Measurements from ENCODE around the gene PDZD2.
"Not testable (repeated sequence)": the region's sequence is repeated elsewhere in the genome, so short reads cannot be mapped to it uniquely, and the experiment has no call there.

The PDZD2 gene

DNA sequence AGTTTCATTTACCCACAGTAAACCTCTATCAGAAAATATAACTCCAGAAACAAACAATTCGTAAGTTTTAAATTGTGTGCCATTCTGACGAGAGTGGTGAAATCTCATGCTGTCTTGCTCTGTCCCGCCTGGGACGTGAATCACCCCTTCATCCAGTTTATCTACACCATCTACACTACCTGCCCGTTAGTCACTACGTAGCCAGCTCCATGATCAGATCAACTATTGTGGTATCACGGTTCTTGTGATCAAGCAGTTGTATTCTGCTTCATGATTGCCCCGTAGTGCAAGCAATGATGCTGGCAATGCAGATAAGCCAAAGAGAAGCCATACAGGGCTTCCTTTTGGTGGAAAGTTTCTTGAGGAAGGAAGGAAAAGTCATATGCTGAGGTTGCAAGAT, 384.9 kb downstream of the PDZD2 start:
- DNase-seq = no peak

DNA sequence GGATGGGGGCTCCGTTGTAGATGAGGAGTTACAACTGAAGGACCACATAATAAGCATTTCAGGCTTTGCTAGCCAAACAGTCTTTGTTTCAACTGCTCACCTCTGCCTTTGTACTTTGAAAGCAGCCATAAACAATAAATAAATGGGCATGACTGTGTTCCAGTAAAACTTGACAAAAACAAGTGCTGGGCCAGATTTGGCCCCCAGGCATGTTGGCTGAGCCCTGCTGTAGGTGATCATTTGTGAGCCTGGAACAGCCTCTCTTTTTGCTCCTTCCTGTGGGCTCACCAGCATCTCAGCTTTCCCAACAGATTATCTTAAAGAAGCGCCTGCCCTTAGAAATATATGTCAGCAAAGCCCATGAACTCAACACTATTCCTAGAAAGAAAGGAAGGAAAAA, 385.8 kb downstream of the PDZD2 start:
- no peak for DNase-seq

DNA sequence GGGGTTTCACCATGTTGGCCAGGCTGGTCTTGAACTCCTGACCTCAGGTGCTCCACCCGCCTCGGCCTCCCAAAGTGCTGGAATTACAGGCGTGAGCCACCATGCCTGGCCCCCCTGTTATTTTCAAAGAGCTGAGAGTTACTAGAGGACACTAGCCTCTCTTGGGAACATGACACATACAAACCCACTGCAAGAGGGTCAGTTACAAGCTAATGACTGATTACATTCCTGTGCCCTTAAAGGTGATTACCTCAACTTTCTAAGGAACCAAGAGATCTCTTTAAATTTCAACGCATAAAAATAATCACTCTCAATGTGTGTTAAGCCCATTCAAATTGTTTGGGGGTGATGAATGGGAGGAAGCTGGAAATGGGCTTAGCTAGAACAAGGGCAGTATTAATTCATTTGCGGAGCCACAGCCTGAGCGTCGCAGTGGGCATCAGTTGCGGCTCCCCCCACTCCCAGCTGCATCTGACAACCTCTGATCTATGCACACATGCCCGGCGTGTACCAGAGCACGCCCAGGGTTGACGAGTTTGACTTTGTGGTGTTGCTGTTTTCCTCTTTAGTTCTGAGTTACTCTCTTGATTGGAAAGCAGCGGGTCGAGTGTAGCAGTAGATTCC, 388.3 kb downstream of the PDZD2 start:
- DNase-seq = no peak

DNA sequence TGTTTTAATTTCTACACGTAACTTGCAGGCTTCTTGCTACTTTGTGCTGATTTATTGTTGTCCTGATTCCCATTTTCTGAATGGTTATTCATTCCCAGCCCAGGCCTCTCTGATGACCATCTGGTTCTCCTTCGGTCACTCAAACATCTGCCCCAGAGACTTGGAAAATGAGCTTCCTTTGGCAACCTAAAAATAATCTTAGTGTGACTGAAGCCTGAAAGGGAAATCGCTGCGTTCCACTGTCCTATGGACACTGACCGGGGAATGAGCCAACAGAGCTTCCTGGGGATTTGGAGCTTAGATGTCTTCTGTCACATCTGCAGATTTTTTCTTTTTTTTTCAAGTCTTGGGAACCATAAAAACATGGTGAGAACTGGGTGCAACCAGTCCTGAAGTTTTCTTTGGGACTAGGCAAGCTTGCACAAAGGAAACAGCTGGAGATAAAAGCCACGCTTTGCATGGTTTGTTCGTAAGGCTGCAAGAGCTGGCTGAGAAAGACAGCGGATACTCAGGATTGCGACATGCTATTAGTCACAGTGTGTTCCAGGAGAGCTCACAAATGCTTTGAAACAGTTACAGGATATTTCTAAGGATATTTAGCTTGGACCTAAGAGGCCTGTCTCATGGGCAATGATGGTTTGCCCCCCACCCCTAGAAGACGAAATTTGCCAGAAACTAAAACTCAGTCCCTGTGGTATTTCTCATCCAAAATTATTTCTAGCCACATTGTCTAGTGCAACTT, 389.0 kb downstream of the PDZD2 start:
- DNase-seq = no peak

DNA sequence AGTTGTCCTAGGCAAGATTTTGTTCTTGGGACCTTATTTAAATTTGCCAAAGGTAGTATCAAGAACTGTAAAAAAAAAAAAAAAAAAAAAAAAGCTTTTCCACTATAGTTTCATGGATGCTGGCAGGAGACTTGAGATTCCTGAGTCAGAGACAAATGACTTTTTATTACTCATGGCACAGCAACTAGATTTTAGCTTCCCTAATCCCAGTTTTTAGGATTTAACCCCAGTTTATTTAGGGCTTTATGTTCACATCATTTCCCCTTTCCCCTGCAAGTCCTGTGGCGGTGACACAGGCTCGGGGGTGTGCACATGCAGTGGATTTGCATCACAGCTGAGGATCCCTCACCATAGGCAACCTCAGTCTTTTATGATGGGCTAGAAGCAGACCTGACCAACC, 390.3 kb downstream of the PDZD2 start:
- no peak for DNase-seq

DNA sequence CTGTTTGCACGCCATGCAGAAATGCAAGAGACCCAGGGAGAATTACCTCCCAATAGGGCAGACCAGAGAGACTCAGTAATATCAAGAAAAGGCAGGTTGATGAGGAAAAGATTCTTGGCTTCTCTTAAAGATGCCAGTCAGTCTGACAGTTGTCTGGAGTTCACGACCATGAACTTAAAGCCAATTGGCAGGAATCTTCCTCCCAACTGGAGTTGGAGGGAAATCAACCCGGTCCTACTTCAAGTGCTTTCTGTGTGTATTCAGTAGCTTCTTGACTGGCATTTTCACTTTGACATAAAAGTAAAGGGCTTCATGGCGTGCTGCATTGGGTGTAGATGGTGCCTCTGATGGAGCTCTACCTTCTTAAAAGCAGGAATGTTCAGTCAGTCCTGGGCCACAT, 390.9 kb downstream of the PDZD2 start:
- DNase-seq = no peak

DNA sequence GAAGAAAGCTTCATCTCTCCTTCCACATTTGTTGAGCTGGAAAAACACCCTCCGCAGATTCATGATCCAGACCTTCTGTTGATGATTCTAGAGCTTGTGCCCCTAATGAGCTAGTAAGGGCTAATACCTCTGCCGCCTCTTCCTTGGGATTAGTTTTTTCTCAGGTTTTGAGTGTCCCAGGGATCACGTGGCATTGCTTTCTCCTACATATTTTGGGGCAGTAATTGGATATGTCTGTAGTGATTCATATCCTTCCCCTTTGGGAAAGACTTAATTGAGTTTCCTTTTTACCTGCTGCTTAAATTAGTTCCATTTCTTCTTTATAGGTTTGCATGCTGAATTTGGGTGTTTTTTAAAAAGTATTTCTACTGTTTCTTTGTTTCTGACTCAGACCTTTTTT, 391.3 kb downstream of the PDZD2 start:
- DNase-seq = no peak

DNA sequence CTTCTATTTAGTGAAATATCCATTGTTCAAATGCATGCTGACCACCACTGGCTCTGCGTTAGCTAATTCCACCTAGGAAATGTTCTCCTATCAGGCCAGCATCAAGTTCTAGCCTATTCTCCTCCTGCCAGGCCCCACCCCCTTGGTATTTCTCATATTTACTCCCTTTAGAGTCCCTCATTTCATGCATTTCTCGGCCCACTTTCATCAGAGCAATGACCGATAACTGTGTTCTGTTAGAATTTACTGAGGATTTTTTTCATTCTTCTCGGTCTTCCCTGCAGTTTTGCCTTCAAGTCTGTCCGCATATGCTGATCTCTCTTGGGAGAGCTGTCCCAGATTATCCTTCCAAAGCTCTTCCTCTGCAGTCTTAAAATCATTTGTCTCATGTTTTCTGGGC, 391.8 kb downstream of the PDZD2 start:
- DNase-seq = no peak

DNA sequence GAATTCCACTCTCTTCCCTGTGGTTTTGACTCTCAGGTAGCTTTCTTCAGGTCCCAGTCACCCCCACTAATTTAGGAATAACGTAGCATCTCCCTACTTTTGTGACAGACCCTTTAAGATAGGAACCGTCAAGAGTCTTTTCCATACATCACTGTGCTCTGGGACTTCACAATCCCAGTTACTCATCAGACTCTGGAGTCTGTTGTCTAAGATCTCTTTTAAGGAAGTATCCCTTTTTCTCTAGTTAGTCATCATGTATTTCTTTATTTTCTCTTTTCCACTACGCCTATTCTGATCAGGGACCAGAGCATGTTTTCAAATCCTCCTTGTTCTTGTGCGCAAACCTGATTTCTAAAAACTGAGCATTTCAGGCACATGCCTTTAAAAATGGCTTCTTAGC, 392.2 kb downstream of the PDZD2 start:
- DNase-seq = no peak

DNA sequence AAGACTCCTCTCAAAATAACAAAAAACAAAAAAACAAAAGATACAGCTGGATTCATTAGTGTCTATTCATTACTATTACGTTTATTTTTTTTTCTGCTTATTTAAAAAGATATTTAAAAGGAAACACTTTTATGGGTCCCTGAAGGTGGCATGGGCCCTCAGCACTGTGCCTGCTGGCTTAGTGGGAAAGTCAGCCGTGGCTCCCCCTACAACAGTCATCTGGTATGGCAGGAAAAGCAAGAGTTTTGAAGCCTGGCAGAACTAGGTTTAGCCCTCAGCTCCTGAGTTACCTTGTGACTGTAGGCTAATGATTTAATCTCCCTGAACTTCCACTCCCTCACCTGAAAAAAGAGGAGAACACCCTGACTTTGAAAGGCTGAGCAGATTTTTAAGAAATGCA, 399.6 kb downstream of the PDZD2 start:
- DNase-seq = no peak

DNA sequence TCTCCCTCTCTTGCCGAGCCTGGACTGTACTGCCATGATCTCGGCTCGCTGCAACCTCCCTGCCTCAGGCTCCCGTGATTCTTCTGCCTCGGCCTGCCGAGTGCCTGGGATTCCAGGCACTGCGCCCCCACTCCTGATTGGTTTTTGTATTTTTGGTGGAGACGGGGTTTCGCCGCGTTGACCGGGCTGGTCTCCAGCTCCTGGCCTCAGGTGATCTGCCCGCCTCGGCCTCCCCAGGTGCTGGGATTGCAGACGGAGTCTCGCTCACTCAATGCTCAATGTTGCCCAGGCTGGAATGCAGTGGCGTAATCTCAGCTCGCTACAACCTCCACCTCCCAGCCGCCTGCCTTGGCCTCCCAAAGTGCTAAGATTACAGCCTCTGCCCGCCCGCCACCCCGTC, 400.2 kb downstream of the PDZD2 start:
- not testable (repeated sequence) for DNase-seq

DNA sequence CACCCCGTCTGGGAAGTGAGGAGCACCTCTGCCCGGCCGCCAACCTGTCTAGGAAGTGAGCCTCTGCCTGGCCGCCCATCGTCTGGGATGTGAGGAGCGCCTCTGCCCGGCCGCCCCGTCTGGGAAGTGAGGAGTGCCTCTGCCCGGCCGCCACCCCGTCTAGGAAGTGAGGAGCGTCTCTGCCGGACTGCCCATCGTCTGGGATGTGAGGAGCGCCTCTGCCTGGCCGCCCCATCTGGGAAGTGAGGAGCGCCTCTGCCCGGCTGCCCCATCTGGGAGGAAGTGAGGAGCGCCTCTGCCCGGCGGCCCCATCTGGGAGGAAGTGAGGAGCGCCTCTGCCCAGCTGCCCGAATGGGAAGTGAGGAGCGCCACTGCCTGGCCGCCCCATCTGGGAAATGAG, 400.7 kb downstream of the PDZD2 start:
- DNase-seq = not testable (repeated sequence)

DNA sequence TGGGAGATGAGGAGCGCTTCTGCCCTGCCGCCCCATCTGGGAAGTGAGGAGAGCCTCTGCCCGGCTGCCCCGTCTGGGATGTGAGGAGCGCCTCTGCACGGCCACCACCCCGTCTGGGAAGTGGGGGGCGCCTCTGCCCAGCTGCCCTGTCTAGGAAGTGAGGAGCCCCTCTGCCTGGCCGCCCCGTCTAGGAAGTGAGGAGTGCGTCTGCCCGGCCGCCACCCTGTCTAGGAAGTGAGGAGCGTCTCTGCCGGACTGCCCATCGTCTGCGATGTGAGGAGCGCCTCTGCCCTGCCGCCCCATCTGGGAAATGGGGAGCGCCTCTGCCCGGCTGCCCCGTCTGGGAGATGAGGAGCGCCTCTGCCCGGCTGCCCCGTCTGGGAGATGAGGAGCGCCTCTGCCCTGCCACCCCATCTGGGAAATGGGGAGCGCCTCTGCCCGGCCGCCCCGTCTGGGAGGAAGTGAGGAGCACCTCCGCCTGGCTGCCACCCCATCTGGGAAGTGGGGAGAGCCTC, 401.3 kb downstream of the PDZD2 start:
- not testable (repeated sequence) for DNase-seq

DNA sequence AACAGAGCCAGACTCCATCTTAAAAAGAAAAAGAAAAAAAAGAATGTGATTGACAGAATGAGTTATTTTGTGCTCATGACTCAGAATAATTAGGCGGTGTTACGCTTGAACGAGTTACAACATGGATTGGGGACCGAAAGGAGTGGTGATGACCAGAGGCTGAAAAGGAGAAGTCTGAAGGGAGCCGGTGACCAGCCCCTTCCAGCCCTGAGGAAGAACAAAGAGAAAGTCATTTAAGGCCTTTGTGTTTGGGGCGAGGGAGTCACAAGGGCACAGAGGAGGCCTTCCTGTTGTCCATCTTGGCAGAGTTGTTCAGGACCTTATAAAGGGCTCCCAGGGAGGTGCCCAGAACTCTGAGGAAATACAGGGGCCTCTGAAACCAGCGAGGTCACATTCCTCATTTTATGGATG, 403.6 kb downstream of the PDZD2 start:
- no peak for DNase-seq

DNA sequence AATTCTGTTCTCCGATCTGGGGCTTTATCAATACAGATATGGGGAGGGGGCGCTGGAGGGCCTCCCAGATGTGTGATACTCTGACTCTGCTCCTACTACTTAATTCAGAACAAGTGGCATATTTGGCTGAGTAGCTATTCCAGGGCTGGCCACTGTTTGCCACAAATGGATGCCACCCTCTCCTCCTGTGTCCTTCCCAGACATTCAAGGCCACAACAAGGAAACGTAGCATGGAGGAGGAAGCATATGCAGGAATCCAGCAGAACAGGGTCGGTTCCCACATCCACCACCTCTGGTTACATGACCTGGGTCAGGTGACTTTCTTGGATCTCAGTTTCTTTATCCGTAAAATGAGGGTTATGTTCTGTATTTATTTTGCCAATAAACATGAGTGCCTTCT, 404.2 kb downstream of the PDZD2 start:
- no peak for DNase-seq

DNA sequence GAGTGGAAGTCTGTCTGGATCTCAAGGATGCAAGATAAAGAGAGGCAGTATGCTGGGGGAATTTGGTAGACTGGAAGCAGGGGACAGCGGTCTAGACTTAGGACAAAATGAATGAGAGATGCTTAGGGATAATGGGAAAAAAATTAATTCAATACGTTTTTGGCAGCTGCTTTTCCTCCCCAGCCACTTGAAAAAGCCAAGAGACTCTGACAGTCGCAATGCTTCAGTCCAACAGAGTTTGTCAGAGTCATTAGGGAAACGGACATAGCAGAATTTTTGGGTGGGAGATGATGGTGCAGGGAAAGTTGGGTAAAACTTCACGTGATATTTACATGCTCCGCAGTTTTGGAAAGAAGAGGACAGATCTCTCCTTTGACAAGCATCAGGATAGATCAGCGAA, 405.5 kb downstream of the PDZD2 start:
- DNase-seq = no peak

DNA sequence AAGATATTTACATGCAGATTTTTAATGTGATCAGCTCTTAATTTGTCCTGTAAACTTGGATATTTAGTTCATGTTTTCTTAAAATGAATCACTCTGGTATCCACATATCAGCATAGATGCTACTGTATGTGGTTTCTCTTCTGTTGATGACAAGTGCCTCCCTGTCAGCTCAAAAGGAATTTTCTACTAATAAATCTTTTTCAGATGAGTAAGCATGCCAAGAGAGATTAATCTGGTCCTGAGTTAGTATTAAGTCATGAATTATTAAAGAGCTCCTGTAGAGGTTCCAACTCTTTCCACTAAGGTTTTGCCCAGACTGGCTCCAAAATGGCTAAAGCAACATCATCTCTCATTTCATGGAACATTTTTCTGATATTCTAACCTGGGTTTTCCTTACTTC, 406.0 kb downstream of the PDZD2 start:
- no peak for DNase-seq

DNA sequence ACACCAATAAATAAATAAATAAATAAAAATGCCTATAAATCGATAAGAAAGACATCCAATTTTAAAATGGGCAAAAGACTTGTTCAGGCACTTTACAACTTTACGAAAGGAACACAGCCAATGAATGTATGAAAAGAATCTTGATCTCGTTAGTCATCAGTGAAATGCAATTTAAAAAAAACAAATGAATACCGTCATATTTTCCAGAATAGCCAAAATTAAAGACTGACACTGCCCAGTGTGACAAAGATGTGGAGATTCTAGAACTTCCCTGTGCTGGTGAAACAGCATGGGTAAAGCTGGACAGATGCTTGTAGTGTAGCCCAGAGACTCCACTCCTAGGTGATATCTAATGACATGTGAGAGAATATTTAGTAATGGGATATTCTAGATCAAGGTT, 408.1 kb downstream of the PDZD2 start:
- no peak for DNase-seq

DNA sequence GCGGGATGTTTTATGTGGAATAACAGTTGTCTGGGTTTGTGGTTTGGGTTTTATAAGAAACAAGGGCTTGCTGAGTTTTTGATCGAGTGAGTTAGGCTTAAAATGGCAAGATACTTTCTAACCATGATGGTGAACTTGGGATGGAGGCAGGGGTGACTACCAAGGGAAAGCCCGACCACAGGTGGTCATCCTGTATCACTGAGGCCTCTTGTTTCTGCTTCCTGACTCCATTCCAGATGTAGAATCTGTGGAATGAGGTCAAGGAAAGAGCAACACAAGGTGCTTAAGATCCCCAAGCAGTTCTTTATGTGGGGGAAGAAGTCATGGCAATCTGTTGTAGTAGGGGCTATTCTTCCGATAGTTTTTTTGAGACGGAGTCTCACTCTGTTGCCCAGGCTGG, 412.9 kb downstream of the PDZD2 start:
- no peak for DNase-seq

DNA sequence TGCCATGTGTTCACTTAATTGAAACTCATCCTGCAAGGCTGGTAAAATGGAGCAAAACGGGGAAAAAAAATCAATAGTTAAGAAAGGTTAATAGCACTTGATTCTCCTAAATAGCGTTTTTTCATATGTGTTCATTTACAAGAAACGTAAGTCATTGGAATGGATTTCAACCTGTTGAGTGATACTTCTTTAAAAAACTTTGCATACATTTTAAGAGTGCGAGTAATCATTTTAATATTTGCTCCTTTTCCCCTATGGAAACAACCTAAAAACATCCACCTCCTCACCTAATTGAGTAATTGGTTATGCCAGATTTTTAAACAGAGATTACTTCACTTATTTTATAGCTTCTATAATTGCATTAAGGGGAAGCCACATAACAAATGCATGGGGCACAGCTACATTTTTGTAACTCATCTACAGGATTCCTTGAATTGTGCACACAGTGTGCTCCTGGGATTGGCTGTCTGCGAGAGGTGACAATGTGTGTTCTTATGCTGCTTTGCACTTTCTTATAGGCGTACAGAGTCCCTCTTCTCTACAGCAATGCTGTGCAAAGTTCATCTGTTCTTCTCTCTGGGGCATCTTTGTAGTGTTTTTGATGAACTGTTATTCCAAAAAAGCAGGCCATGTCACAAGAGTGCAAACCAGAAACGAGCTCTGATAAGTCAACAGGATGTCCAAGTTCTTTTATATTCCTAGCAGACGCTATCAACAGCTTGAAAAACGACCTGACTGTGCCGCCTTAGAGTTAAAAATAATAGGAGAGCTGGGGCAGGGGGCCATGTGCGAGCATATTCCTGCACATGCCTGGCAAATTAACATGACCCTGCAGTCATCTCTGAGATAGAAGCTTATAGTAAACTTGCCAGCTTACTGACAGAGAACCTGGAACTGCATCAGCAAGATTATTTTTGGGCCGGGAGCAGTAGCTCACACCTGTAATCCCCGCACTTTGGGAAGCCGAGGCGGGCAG, 417.2 kb downstream of the PDZD2 start:
- DNase-seq = no peak

DNA sequence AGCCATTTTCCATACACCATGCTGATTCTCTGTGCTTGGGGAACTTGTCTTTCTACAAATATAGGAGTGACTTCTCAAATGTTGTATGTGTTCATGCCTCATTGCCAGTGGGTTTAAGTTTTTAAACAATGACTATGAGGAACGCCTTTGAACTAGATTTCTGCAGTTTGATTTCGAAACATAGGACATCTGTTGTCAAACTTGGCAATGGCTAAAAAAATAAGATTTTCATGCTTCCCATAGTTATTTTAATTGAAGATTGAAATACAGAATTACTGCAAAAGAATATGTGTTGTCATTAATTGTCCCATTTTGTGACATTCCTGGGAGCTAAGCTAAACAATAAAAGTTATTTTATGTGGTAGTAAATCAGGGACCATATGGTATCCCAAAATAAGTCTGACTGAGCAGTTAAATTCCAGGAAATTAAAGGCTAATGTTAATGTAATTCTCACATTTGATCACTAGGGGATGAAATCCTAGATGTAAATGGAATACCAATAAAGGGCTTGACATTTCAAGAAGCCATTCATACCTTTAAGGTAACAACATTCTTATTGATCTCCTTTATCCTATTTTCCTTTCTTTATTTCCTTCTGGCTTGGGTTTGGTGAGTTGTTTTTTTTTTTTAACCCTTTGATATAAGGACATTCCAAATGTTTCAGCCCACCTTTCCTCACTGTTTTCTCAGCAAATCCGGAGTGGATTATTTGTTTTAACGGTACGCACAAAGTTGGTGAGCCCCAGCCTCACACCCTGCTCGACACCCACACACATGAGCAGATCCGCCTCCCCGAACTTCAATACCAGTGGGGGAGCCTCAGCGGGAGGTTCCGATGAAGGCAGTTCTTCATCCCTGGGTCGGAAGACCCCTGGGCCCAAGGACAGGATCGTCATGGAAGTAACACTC, 418.5 kb downstream of the PDZD2 start:
- DNase-seq = no peak

DNA sequence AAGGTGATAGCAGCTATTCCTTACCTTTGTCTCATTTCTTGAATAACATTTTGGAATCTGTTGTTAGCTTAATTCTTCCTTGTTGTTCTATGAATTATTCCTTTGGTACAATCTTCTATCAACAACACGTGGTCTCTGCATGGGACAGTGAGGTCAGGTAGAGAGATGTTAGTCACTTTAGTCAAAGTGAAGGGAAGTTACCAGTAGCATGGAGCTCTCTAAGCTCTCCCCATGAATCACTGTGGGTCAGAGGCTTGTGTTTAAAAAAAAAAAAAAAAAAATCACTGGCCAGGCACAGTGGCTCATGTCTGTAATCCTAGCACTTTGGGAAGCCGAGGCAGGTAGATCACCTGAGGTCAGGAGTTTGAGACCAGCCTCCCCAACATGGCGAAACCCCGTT, 419.2 kb downstream of the PDZD2 start:
- no peak for DNase-seq

Data from stimulated activated CD4-positive, alpha-beta T cell treated with anti-CD3 and anti-CD28 coated beads, Interleukin-1b, Interleukin-23, amount 100 ng/mL, for 48 hours (primary cell).